ENCODE results near the gene TMCO4.

The TMCO4 gene

GRCh38 chr1:19744335-19744743 lies 55.4 kb downstream of the TMCO4 start:
- DNase-seq, result no peak

GRCh38 chr1:19743793-19744192 lies 55.9 kb downstream of the TMCO4 start:
- DNase-seq, result no peak

GRCh38 chr1:19743180-19743579 lies 56.5 kb downstream of the TMCO4 start:
- DNase-seq, result no peak

GRCh38 chr1:19739628-19740027 lies 60.1 kb downstream of the TMCO4 start:
- DNase-seq, result no peak

GRCh38 chr1:19738669-19739068 lies 61.0 kb downstream of the TMCO4 start:
- no peak for DNase-seq

GRCh38 chr1:19738076-19738475 lies 61.6 kb downstream of the TMCO4 start:
- no peak for DNase-seq

- peak; percentile 52 for DNase-seq
These were observed 62.5 kb downstream of the TMCO4 start for GRCh38 chr1:19737104-19737825.

- DNase-seq, result peak; percentile 95
These were observed 64.1 kb downstream of the TMCO4 start for GRCh38 chr1:19735440-19736127.

- peak; percentile 34 for DNase-seq
These were observed 65.2 kb downstream of the TMCO4 start for GRCh38 chr1:19734472-19734999.

GRCh38 chr1:19734056-19734455 lies 65.7 kb downstream of the TMCO4 start:
- no peak for DNase-seq

- no peak for DNase-seq
These were observed 66.1 kb downstream of the TMCO4 start for GRCh38 chr1:19733615-19734014.

GRCh38 chr1:19731311-19731821 lies 68.3 kb downstream of the TMCO4 start:
- DNase-seq, result no peak

- no peak for DNase-seq
These were observed 68.9 kb downstream of the TMCO4 start for GRCh38 chr1:19730793-19731192.

- DNase-seq, result no peak
These were observed 69.5 kb downstream of the TMCO4 start for GRCh38 chr1:19730232-19730631.

- DNase-seq, result no peak
These were observed 71.1 kb downstream of the TMCO4 start for GRCh38 chr1:19728413-19729145.

- no peak for DNase-seq
These were observed 74.1 kb downstream of the TMCO4 start for GRCh38 chr1:19725606-19726005.

GRCh38 chr1:19723874-19724273 lies 75.8 kb downstream of the TMCO4 start:
- DNase-seq, result no peak

- DNase-seq, result no peak
These were observed 78.7 kb downstream of the TMCO4 start for GRCh38 chr1:19720973-19721372.

GRCh38 chr1:19720174-19720573 lies 79.5 kb downstream of the TMCO4 start:
- DNase-seq, result no peak

GRCh38 chr1:19717467-19717866 lies 82.2 kb downstream of the TMCO4 start:
- DNase-seq, result no peak

- peak; percentile 94 for DNase-seq
These were observed 84.1 kb downstream of the TMCO4 start for GRCh38 chr1:19715334-19716203.

GRCh38 chr1:19712928-19713327 lies 86.8 kb downstream of the TMCO4 start:
- DNase-seq, result no peak

Measured in fibroblast of upper back skin (primary cell).